ENCODE results near the gene RHEX.

RHEX gene

DNA sequence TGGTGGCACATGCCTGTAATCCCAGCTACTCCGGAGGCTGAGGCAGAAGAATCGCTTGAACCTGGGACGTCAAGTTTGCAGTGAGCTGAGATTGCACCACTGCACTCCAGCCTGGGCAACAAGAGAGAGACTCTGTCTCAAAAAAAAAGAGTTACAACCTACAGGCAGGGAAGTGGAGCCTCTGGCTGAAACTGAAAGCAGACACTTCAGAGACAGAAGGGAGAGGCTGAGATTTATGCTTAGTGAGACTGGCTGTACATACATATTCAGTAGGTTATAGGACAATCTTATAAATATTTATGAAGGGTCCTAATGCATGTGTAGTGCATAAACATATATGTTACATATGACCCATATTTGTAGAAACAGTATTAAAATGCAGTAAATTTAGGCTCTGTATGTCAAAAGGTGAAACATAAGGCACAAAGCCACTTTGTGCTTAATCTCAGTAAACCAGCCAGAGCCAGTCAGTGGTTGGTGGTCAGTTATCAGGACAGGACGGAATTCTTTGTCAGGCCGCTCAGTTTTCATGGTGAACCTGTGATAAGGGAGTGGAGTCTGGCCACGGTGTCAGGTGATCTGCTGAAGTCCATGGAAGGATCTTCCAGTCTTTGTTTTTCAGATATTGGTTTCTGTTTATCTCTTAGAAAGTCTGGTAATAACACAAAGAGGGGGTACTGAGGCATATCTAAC, 13.7 kb downstream of the RHEX start:
- TF ChIP-seq CTCF (IDR thresholded peaks at IDR 0.05; ENCODE audit: low read depth, low read length), result no peak
- DNase-seq (ENCODE audit: low read depth, low spot score), result no peak
- H3K4me3 ChIP-seq (ENCODE audit: low read depth, low read length), result no peak overlapping the region
- in situ Hi-C loops (cut with HindIII; ENCODE audit: low sequenced_read_pairs), result no loop called here

DNA sequence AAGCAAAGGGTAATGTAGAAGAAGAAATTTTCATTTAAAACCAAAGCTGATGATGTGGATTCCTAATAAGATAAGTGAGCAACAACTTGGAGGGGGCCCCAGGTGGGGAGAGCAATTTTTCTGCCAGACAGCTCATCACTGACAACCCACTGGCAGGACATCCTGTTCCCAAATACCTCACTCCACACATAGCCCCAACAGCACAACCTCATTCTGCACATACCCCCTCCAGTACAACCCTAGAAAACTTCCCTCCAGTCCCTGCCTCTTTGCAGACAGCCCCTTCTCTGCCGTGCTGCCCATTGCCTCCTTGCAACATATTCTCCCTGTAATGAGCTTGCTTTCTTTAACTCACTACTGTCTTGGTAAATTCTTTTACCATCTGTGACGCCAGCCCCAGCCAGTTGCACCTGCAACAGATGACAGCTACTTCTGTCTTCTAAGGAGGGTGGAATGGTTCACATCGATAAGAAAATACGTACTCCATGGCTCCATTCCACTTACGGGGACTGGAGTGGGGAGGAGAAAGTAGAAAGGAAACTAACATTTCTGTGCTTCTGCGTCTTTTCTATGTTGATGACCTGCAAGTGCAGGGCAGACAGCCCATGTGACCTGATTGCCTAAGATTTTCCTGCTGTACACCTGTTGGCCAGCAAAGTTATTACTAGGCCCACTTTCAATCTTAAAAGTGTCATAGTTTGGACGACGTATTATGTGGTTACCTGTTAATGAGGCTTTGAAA, 14.7 kb downstream of the RHEX start:
- DNase-seq (ENCODE audit: low read depth, low spot score), result no peak
- in situ Hi-C loops (cut with HindIII; ENCODE audit: low sequenced_read_pairs), result no loop called here
- no peak for TF ChIP-seq CTCF (IDR thresholded peaks at IDR 0.05; ENCODE audit: low read depth, low read length)
- H3K4me3 ChIP-seq (ENCODE audit: low read depth, low read length), result no peak overlapping the region

DNA sequence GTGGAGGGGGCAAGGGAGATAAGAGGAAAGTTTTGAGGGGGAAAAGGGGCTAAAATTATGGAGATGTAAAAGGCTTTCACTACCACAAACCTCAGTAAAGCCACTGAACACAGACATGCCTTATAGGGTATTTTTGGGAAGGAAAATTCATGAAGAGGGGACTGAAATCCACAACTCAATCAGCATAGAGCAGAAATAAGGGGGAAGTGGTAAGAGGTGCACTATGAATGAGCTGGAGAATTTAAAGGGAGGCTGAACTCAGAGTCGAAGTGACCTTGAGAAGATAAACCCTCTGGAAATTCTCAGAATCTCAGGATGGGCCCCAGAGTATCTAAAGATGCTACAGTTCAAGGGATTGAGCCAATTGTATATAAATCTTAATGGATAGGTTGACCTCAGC, 15.3 kb downstream of the RHEX start:
- in situ Hi-C loops (cut with HindIII; ENCODE audit: low sequenced_read_pairs), result no loop called here
- DNase-seq (ENCODE audit: low read depth, low spot score), result no peak
- no peak for TF ChIP-seq CTCF (IDR thresholded peaks at IDR 0.05; ENCODE audit: low read depth, low read length)
- H3K4me3 ChIP-seq (ENCODE audit: low read depth, low read length), result no peak overlapping the region

DNA sequence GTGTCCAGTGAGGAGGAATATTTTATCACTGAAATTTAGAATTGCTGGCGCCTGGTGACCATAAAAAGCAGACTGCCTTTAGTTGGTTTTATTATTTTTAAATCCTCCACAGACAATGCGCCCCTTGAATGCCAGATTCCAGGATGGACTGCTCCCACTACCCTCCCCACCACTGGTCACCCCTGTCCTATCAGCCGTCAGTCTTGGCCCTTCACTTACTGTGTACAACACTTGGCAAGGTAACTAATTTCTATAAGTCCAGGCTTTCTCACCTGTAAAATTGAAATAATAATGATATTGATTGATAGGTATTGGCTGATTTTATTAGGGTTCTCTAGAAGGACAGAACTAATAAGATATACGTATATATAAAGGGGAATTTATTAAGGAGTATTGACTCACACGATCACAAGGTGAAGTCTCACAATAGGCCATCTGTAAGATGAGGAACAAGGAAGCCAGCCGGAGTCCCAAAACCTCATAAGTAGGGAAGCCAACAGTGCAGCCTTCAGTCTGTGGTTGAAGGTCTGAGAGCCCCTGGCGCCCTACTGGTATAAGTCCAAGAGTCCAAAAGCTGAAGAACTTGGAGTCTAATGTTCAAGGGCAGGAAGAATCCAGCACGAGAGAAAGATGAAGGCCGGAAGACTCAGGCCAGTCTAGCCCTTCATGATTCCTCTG, 17.8 kb downstream of the RHEX start:
- in situ Hi-C loops (cut with HindIII; ENCODE audit: low sequenced_read_pairs), result no loop called here
- no peak for DNase-seq (ENCODE audit: low read depth, low spot score)
- TF ChIP-seq CTCF (IDR thresholded peaks at IDR 0.05; ENCODE audit: low read depth, low read length), result no peak
- no peak overlapping the region for H3K4me3 ChIP-seq (ENCODE audit: low read depth, low read length)

GRCh38 chr1:206074839-206075238, 21.9 kb downstream of the RHEX start:
- TF ChIP-seq CTCF (IDR thresholded peaks at IDR 0.05; ENCODE audit: low read depth, low read length), result no peak
- H3K4me3 ChIP-seq (ENCODE audit: low read depth, low read length), result no peak overlapping the region
- no peak for DNase-seq (ENCODE audit: low read depth, low spot score)
- in situ Hi-C loops (cut with HindIII; ENCODE audit: low sequenced_read_pairs), result no loop called here

GRCh38 chr1:206075786-206076755, 23.1 kb downstream of the RHEX start:
- no peak for TF ChIP-seq CTCF (IDR thresholded peaks at IDR 0.05; ENCODE audit: low read depth, low read length)
- in situ Hi-C loops (cut with HindIII; ENCODE audit: low sequenced_read_pairs), result no loop called here
- H3K4me3 ChIP-seq (ENCODE audit: low read depth, low read length), result no peak overlapping the region
- no peak for DNase-seq (ENCODE audit: low read depth, low spot score)

Measured in astrocyte of the spinal cord (primary cell).